Mucosa of stomach (tissue), 1 donor: Measurements from ENCODE around the gene PER3.

ENCODE experiments used
- H3K27me3 ChIP-seq: one replicate; pipeline ENCODE4 v1.7.0; 2013; ENCODE audit warnings: mild to moderate bottlenecking, low read length; ENCODE audit not compliant: control insufficient read depth, insufficient read depth
- H3K36me3 ChIP-seq: one replicate; pipeline ENCODE4 v1.7.0; 2013; ENCODE audit warnings: low read length; ENCODE audit not compliant: control insufficient read depth, insufficient read depth
- H3K4me1 ChIP-seq: one replicate; pipeline ENCODE4 v1.7.0; 2013; ENCODE audit warnings: mild to moderate bottlenecking, low read length; ENCODE audit not compliant: control insufficient read depth, insufficient read depth
- H3K4me3 ChIP-seq: one replicate; pipeline ENCODE4 v1.7.0; 2013; ENCODE audit warnings: low read length
- H3K9ac ChIP-seq: one replicate; pipeline ENCODE4 v1.7.0; 2013; ENCODE audit warnings: mild to moderate bottlenecking, low read length, moderate library complexity
- H3K9me3 ChIP-seq: one replicate; pipeline ENCODE4 v1.7.0; 2013; ENCODE audit warnings: mild to moderate bottlenecking, low read length, moderate library complexity; ENCODE audit not compliant: control insufficient read depth
- donor health status: Pancreatic carcinoma.

Gene PER3

DNA sequence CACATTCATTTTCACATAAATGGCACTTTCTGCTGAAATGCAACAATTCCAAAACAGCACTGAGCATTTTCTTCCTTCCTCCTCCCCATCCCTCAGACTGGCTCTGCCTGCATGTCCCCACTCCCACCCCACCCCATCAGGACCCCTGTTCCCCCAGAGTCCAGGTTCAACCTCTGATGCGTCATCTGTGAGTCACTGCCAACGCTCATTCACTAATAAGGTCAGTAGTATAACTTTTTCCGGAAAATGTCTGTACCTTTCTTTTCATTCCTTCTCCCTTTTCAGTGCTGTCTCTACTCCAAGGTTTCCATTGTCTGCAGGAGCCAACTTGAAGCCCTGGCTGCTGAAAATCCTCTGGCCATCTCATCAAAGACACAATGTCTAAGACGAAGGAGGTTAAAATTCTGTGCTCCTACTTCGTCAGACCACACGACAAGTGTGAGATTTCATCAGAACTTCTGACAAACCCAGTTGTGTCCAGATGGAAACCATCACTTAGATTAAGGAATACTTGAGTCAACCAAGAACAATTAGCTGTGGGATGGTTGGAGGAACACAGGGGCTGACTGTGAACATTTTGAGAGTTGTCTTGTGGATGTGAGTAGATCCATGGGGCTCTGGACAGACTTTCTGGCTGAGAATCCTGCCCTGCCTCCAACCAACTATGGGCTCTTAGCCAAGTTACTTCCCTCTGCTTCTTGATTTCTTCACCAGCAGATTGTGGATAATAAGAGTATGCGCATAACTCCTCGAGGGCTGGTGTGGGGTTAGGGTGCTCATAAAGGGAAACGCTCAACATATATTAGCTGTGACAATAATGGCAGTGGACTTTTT, 104.4 kb downstream of the PER3 start:
- Histone ChIP-seq H3K4me1 (no peaks in the 10 kb centered on the region), H3K4me3 (no peak overlapping the region), H3K9ac (no peak overlapping the region), H3K36me3 (no peaks in the 10 kb centered on the region), H3K9me3 (no peaks in the 10 kb centered on the region), H3K27me3 (peaks cover 9% of the 10 kb centered on the region)

GRCh38 chr1:7890853-7891252, 106.8 kb downstream of the PER3 start:
- Histone ChIP-seq H3K36me3 (no peaks in the 10 kb centered on the region), H3K27me3 (peaks cover 9% of the 10 kb centered on the region), H3K9ac (no peak overlapping the region), H3K9me3 (no peaks in the 10 kb centered on the region), H3K4me1 (no peaks in the 10 kb centered on the region), H3K4me3 (no peak overlapping the region)

- H3K4me1 ChIP-seq: no peaks in the 10 kb centered on the region
- peaks cover 9% of the 10 kb centered on the region for H3K27me3 ChIP-seq
- no peaks in the 10 kb centered on the region for H3K9me3 ChIP-seq
- H3K9ac ChIP-seq: no peak overlapping the region
- no peaks in the 10 kb centered on the region for H3K36me3 ChIP-seq
- no peak overlapping the region for H3K4me3 ChIP-seq
Measured at GRCh38 chr1:7891804-7892203, 107.7 kb downstream of the PER3 start.

DNA sequence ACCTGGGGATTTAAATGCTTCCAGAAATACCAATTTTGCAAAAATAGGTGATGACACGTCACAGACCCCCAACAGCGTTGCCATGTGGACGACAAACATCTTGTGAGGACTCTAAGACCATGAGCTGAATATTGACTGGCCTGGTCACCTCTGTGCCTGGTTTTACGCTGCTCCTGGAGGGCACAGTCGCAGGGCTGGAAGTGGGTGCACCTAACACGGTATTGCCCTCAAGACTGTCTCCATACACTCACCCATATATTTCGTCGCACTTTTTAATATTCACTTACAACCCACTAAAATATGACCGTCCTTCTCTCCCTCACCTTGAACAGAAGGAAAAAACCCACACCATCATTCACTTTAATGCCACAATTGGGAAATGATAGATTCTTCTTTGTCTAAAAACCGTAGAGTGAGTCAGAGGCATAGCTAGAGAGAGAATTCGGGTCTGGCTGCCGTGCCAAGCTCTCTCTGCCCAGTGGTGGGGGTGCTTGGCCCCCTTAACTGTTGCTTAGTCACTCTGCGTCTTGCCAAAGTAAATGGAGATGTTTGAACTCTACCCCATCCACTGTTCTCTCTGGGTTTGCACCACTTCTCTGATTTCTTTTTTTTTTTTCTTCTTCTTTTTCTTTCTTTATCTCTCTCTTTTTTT, 109.6 kb downstream of the PER3 start:
- Histone ChIP-seq H3K9ac (no peak overlapping the region), H3K36me3 (no peaks in the 10 kb centered on the region), H3K4me1 (no peaks in the 10 kb centered on the region), H3K9me3 (no peaks in the 10 kb centered on the region), H3K4me3 (no peak overlapping the region), H3K27me3 (peaks cover 9% of the 10 kb centered on the region)
